ENCODE data around the gene ELL2. TPM values are rescaled to one million over a fixed set of nuclear protein-coding genes. Genes with fewer than 3 reads are reported as not detected.

ELL2 gene
- total and polyA plus RNA-seq, 2 of the 13 experiments (the other 11 are each of a cell fraction or from before 2014, with no cell fraction given), result 78.9 to 97.1 TPM

GRCh38 chr5:95962785-95963184 is 1.1 kb upstream of the ELL2 start:
- FAIRE-seq (no peak), ATAC-seq (no peak), DNase-seq (ENCODE audit: low spot score) (peak; percentile 77)
- H3K4me1 ChIP-seq (ENCODE audit: insufficient read depth, low read length), result peaks cover 59% of the 10 kb centered on the region
- no TSS peak for BruUV-seq (replicated peaks)
- POLR2A ChIA-PET, result interaction anchor here (1.0 to 7.2 kb wide), 8 partner anchors 9 to 164 kb away, joined by 3 to 125 read pairs (median 3); no protein-coding TSS in a partner anchor
- H3K4me2 ChIP-seq (ENCODE audit: low read depth, low read length), result peak overlapping the region; percentile 62
- peak overlapping the region in 1 of 3 experiments; percentile 100; a peak in 1 of 6 replicates for H3K4me3 ChIP-seq (replicated peaks in 1 of 3; ENCODE audit: insufficient read depth in 1 of 3, low read depth in 2 of 3, low read length in 3 of 3)
- 52% methylated on average over 6 of the region's 6 CpGs for WGBS (ENCODE audit: low lambda C conversion rate)
- intact Hi-C loops (cut with micrococcal nuclease; ENCODE audit: unreplicated experiment) (loop anchor here (1.0 to 10.0 kb wide), 4 partner anchors 25 to 335 kb away; no protein-coding TSS in a partner anchor), in situ Hi-C loops (cut with HindIII; ENCODE audit: extremely low pct_ligation_motif_present, low pct_unique_long_range_greater_than_20kb) (loop anchor here (5.0 to 10.0 kb wide), 2 partner anchors 150 to 372 kb away; no protein-coding TSS in a partner anchor)
- H3K27me3 ChIP-seq (ENCODE audit: control insufficient read depth in 1 of 2, insufficient read depth in 2 of 2, low read length in 2 of 2), result peaks cover 0 to 6% of the 10 kb centered on the region in 2 experiments; a peak in 1 of 5 replicates
- H2AFZ ChIP-seq (ENCODE audit: low read length), result no peak overlapping the region
- CTCF ChIA-PET (ENCODE audit: low intra/inter-chr PET ratio, low total read pairs), result interaction anchor here (1.2 kb wide), 1 partner anchor 24 kb away, joined by 3 read pairs; no protein-coding TSS in a partner anchor
- H3K27ac ChIP-seq (ENCODE audit: extremely low read length, insufficient read depth, low read length), result peak overlapping the region; percentile 89
- H4K20me1 ChIP-seq (ENCODE audit: insufficient read depth, low read length), result peaks cover 33% of the 10 kb centered on the region
- no peaks in the 10 kb centered on the region for H3K9me3 ChIP-seq (ENCODE audit: low read length)
- peaks cover 62% of the 10 kb centered on the region for H3K79me2 ChIP-seq (ENCODE audit: insufficient read depth, low read length)
- peak overlapping the region; percentile 99 for H3K9ac ChIP-seq (ENCODE audit: insufficient read depth, low read depth, low read length)
- H3K36me3 ChIP-seq (replicated peaks in 1 of 2; ENCODE audit: control insufficient read depth in 1 of 2, insufficient read depth in 2 of 2, low read length in 2 of 2), result peaks cover 2 to 14% of the 10 kb centered on the region in 2 experiments; a peak in 4 of 5 replicates
- TF ChIP-seq, protein P1, sequence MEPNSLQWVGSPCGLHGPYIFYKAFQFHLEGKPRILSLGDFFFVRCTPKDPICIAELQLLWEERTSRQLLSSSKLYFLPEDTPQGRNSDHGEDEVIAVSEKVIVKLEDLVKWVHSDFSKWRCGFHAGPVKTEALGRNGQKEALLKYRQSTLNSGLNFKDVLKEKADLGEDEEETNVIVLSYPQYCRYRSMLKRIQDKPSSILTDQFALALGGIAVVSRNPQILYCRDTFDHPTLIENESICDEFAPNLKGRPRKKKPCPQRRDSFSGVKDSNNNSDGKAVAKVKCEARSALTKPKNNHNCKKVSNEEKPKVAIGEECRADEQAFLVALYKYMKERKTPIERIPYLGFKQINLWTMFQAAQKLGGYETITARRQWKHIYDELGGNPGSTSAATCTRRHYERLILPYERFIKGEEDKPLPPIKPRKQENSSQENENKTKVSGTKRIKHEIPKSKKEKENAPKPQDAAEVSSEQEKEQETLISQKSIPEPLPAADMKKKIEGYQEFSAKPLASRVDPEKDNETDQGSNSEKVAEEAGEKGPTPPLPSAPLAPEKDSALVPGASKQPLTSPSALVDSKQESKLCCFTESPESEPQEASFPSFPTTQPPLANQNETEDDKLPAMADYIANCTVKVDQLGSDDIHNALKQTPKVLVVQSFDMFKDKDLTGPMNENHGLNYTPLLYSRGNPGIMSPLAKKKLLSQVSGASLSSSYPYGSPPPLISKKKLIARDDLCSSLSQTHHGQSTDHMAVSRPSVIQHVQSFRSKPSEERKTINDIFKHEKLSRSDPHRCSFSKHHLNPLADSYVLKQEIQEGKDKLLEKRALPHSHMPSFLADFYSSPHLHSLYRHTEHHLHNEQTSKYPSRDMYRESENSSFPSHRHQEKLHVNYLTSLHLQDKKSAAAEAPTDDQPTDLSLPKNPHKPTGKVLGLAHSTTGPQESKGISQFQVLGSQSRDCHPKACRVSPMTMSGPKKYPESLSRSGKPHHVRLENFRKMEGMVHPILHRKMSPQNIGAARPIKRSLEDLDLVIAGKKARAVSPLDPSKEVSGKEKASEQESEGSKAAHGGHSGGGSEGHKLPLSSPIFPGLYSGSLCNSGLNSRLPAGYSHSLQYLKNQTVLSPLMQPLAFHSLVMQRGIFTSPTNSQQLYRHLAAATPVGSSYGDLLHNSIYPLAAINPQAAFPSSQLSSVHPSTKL (CRISPR knock-in tag; IDR thresholded peaks at IDR 0.05), result peak; percentile 41; the same call in 1 of the 2 replicates
- TF ChIP-seq SAP130 (CRISPR knock-in tag; IDR thresholded peaks at IDR 0.05; ENCODE audit: low read depth) (peak; percentile 59), EP300 (IDR thresholded peaks at IDR 0.05; ENCODE audit: low read depth in 2 of 2, low read length in 2 of 2) (0 out of 4 replicates have a peak, but pooled peaks of 1 of the 2 experiments have one; percentile 19), EP300 (CRISPR knock-in tag; IDR thresholded peaks at IDR 0.05; ENCODE audit: borderline replicate concordance) (no peak), KDM5A (IDR thresholded peaks at IDR 0.05; ENCODE audit: borderline replicate concordance, low read length) (no peak), ETV5 (CRISPR knock-in tag; IDR thresholded peaks at IDR 0.05; ENCODE audit: borderline replicate concordance) (peak; percentile 82; the same call in 1 of the 2 replicates), RBM39 (IDR thresholded peaks at IDR 0.05; ENCODE audit: low read depth, low read length, poor library complexity, severe bottlenecking) (no peak), RARA (CRISPR knock-in tag; IDR thresholded peaks at IDR 0.05) (peak; percentile 9; the same call in 1 of the 2 replicates), IKZF4 (CRISPR knock-in tag; IDR thresholded peaks at IDR 0.05; ENCODE audit: borderline replicate concordance, low read depth, not compliant biosample characterization) (no peak), PAXIP1 (CRISPR knock-in tag; conservative IDR thresholded peaks at IDR 0.05) (0 out of 2 replicates have a peak, but pooled peaks have one; percentile 11), ZNF30 (CRISPR knock-in tag; IDR thresholded peaks at IDR 0.05) (no peak), POLR2AphosphoS2 (IDR thresholded peaks at IDR 0.05; ENCODE audit: low read depth, low read length) (no peak), RFX1 (IDR thresholded peaks at IDR 0.05) (no peak), ZNF747 (CRISPR knock-in tag; IDR thresholded peaks at IDR 0.05; ENCODE audit: borderline replicate concordance) (no peak), HNF4A (CRISPR knock-in tag; IDR thresholded peaks at IDR 0.05) (0 out of 2 replicates have a peak, but pooled peaks have one; percentile 15), PAWR (CRISPR knock-in tag; IDR thresholded peaks at IDR 0.05; ENCODE audit: borderline replicate concordance) (no peak), FOSL1 (CRISPR knock-in tag; IDR thresholded peaks at IDR 0.05; ENCODE audit: borderline replicate concordance) (no peak)

Measured in HepG2 (cell line).